SK-N-SH treated with all-trans-retinoic acid at 6 μM for 48 hours (cell line): ENCODE data around the gene VPS37C.

ENCODE experiments used
- ARNTL ChIP-seq: fragments of 450-650 bp; formaldehyde crosslinking; IDR thresholded peaks from 2 replicates; pipeline ENCODE4 v1.5.0; 2020; ENCODE audit warnings: low read depth, mild to moderate bottlenecking, moderate library complexity, borderline replicate concordance
- CREB5 ChIP-seq: fragments of 250-450 bp; sonication (Bioruptor Pico); IDR thresholded peaks from 2 replicates; pipeline ENCODE4 v1.5.1; 2020; ENCODE audit warnings: low read depth, mild to moderate bottlenecking, moderate library complexity
- OSR1 ChIP-seq: fragments of 250-450 bp; sonication (Bioruptor Pico); IDR thresholded peaks from 2 replicates; pipeline ENCODE4 v1.8.0; 2022; ENCODE audit warnings: moderate library complexity, mild to moderate bottlenecking, inconsistent platforms
- PATZ1 ChIP-seq: fragments of 250-450 bp; sonication (Bioruptor Pico); IDR thresholded peaks from 2 replicates; pipeline ENCODE4 v1.8.0; 2020; ENCODE audit warnings: mild to moderate bottlenecking, moderate library complexity, borderline replicate concordance
- PPARA ChIP-seq: fragments of 250-450 bp; sonication (Bioruptor Pico); IDR thresholded peaks from 2 replicates; pipeline ENCODE4 v1.5.0; 2020; ENCODE audit warnings: mild to moderate bottlenecking, borderline replicate concordance
- SNAI2 ChIP-seq: fragments of 250-450 bp; sonication (Bioruptor Pico); IDR thresholded peaks from 2 replicates; pipeline ENCODE4 v1.5.0; 2020; ENCODE audit warnings: mild to moderate bottlenecking, moderate library complexity
- ZC3H10 ChIP-seq: fragments of 250-450 bp; sonication (Bioruptor Pico); IDR thresholded peaks from 2 replicates; pipeline ENCODE4 v1.5.1; 2021; ENCODE audit warnings: mild to moderate bottlenecking, moderate library complexity
- ZFP30 ChIP-seq: fragments of 450-650 bp; formaldehyde crosslinking; IDR thresholded peaks from 2 replicates; pipeline ENCODE4 v1.5.0; 2022; ENCODE audit warnings: mild to moderate bottlenecking, moderate library complexity

- TF ChIP-seq SNAI2 (CRISPR knock-in tag): no peak
- no peak for TF ChIP-seq CREB5 (CRISPR knock-in tag)
- no peak for TF ChIP-seq ZC3H10 (CRISPR knock-in tag)
- TF ChIP-seq PATZ1 (CRISPR knock-in tag): no peak
- TF ChIP-seq ARNTL (CRISPR knock-in tag): no peak
- TF ChIP-seq PPARA (CRISPR knock-in tag): no peak
- no peak for TF ChIP-seq OSR1 (CRISPR knock-in tag)
- no peak for TF ChIP-seq ZFP30
These were observed 13.0 kb upstream of the VPS37C start for GRCh38 chr11:61174273-61174672.
